ENCODE measurements around the gene KNDC1.

KNDC1 gene

DNA sequence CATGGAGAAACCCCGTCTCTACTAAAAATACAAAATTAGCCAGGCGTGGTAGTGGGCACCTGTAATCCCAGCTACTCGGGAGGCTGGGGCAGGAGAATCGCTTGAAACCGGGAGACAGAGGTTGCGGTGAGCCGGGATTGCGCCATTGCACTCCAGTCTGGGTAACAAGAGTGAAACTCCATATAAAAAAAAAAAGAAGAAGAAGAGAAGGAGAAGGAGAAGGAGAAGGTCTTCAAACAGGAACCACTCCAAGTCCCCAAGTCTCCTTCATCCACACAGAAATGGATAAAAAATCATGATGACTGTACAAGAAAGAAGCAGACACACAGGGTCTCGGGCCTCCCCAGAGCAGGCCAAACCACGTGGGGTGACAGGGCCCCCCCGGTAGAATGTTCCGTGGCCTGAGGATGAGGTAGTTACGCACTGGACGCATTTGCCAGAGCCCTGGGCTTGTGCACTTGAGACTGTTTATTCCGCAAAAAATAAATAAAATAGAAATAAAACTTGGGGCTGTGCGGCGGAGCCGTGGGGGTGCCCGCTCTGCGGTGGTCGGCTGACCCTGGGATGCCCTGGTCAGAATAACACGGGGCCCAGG, 93.4 kb downstream of the KNDC1 start:
- ChIA-PET CTCF (no interaction called here), POLR2A (no interaction called here)
- no peak overlapping the region for H3K4me3 ChIP-seq (ENCODE audit: low read depth, low read length)
- no peak overlapping the region for H3K27ac ChIP-seq (ENCODE audit: extremely low read depth, low read depth, low read length)
- TF ChIP-seq ZNF76 (tag by site-specific recombination; IDR thresholded peaks at IDR 0.05; ENCODE audit: borderline replicate concordance, low read depth) (no peak), ZNF221 (tag by site-specific recombination; IDR thresholded peaks at IDR 0.05; ENCODE audit: borderline replicate concordance) (no peak), ZNF660 (tag by site-specific recombination; IDR thresholded peaks at IDR 0.05) (no peak), GLIS2 (tag by site-specific recombination; IDR thresholded peaks at IDR 0.05) (no peak), ZNF341 (tag by site-specific recombination; IDR thresholded peaks at IDR 0.05; ENCODE audit: low read depth) (no peak), REPIN1 (tag by site-specific recombination; IDR thresholded peaks at IDR 0.05; ENCODE audit: low read depth) (no peak), ZNF366 (tag by site-specific recombination; conservative IDR thresholded peaks at IDR 0.05) (no peak), ZNF114 (tag by site-specific recombination; IDR thresholded peaks at IDR 0.05) (no peak), ZNF664 (tag by site-specific recombination; IDR thresholded peaks at IDR 0.05) (no peak), ZFP3 (tag by site-specific recombination; IDR thresholded peaks at IDR 0.05; ENCODE audit: low read depth) (no peak), ZNF404 (tag by site-specific recombination; IDR thresholded peaks at IDR 0.05) (no peak)
- H3K9me3 ChIP-seq (ENCODE audit: control insufficient read depth, insufficient read depth, low read depth, low read length), result no peaks in the 10 kb centered on the region
- H3K36me3 ChIP-seq (ENCODE audit: control insufficient read depth in 2 of 2, insufficient read depth in 1 of 2, low read length in 2 of 2), result no peaks in the 10 kb centered on the region
- no peaks in the 10 kb centered on the region; the same call in 1 of the 2 replicates for H3K4me1 ChIP-seq (ENCODE audit: control insufficient read depth, insufficient read depth, low read length)

DNA sequence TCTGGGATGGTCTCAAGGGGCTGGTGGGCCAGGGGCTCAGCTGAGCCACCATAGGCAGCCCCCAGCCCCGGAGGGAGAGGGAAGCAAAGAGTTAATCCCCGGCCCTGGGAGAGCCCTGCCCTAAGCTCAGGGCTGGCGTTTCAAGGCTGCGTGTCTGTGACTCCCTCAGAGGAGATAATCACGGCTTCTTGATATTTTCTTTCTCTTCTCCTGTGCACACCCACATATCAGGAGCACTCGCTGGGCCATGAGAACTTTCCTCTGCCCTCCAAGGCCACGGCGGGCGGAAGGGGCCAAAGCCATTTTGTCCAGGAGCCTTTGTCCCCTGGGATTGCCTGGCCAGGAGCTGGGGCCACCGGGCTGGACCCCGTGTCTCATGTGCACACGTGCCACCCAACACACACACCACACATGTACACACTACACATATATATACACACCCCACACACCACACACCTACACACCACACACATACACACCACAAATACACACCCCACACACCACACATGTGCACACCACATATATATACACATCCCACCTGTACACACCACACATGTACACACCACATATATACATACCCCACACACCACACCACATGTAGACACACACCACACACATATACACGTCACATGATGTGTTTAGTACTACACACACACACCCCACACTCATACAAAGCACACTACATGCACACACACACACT, 94.6 kb downstream of the KNDC1 start:
- H3K36me3 ChIP-seq (ENCODE audit: control insufficient read depth in 2 of 2, insufficient read depth in 1 of 2, low read length in 2 of 2), result no peaks in the 10 kb centered on the region
- ChIA-PET CTCF (no interaction called here), POLR2A (no interaction called here)
- no peak overlapping the region for H3K27ac ChIP-seq (ENCODE audit: extremely low read depth, low read depth, low read length)
- peak; percentile 69; the same call in 1 of the 2 replicates for TF ChIP-seq EGR2 (tag by site-specific recombination; IDR thresholded peaks at IDR 0.05; ENCODE audit: low read depth)
- TF ChIP-seq, protein P1, sequence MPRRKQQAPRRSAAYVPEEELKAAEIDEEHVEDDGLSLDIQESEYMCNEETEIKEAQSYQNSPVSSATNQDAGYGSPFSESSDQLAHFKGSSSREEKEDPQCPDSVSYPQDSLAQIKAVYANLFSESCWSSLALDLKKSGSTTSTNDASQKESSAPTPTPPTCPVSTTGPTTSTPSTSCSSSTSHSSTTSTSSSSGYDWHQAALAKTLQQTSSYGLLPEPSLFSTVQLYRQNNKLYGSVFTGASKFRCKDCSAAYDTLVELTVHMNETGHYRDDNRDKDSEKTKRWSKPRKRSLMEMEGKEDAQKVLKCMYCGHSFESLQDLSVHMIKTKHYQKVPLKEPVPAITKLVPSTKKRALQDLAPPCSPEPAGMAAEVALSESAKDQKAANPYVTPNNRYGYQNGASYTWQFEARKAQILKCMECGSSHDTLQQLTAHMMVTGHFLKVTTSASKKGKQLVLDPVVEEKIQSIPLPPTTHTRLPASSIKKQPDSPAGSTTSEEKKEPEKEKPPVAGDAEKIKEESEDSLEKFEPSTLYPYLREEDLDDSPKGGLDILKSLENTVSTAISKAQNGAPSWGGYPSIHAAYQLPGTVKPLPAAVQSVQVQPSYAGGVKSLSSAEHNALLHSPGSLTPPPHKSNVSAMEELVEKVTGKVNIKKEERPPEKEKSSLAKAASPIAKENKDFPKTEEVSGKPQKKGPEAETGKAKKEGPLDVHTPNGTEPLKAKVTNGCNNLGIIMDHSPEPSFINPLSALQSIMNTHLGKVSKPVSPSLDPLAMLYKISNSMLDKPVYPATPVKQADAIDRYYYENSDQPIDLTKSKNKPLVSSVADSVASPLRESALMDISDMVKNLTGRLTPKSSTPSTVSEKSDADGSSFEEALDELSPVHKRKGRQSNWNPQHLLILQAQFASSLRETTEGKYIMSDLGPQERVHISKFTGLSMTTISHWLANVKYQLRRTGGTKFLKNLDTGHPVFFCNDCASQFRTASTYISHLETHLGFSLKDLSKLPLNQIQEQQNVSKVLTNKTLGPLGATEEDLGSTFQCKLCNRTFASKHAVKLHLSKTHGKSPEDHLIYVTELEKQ (tag by site-specific recombination; IDR thresholded peaks at IDR 0.05; ENCODE audit: borderline replicate concordance), result no peak
- TF ChIP-seq ZNF785 (tag by site-specific recombination; IDR thresholded peaks at IDR 0.05), result peak; percentile 55; the same call in 1 of the 2 replicates
- TF ChIP-seq ZNF132 (tag by site-specific recombination; IDR thresholded peaks at IDR 0.05; ENCODE audit: borderline replicate concordance), result no peak
- TF ChIP-seq, protein P2, sequence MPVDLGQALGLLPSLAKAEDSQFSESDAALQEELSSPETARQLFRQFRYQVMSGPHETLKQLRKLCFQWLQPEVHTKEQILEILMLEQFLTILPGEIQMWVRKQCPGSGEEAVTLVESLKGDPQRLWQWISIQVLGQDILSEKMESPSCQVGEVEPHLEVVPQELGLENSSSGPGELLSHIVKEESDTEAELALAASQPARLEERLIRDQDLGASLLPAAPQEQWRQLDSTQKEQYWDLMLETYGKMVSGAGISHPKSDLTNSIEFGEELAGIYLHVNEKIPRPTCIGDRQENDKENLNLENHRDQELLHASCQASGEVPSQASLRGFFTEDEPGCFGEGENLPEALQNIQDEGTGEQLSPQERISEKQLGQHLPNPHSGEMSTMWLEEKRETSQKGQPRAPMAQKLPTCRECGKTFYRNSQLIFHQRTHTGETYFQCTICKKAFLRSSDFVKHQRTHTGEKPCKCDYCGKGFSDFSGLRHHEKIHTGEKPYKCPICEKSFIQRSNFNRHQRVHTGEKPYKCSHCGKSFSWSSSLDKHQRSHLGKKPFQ (tag by site-specific recombination; IDR thresholded peaks at IDR 0.05), result peak; percentile 97
- TF ChIP-seq ZFHX2 (tag by site-specific recombination; conservative IDR thresholded peaks at IDR 0.05), result peak; percentile 70
- no peak overlapping the region for H3K4me3 ChIP-seq (ENCODE audit: low read depth, low read length)
- H3K9me3 ChIP-seq (ENCODE audit: control insufficient read depth, insufficient read depth, low read depth, low read length), result no peaks in the 10 kb centered on the region
- no peaks in the 10 kb centered on the region; the same call in 1 of the 2 replicates for H3K4me1 ChIP-seq (ENCODE audit: control insufficient read depth, insufficient read depth, low read length)
